Peyer's patch (tissue), 4 donors: ENCODE measurements around the gene KIF14. TPM values are rescaled to one million over a fixed set of nuclear protein-coding genes. Genes with fewer than 3 reads are reported as not detected.
"Not testable (repeated sequence)": the region's sequence is repeated elsewhere in the genome, so short reads cannot be mapped to it uniquely, and the experiment has no call there.

Source experiments
- DNase-seq, 3 donors: peaks; one replicate each; pipeline ENCODE4 v3.0.0-alpha.2; 2017 to 2019
- H3K27ac ChIP-seq, 4 donors: fragments of 200-600 bp; sonication (generic); one replicate each; pipeline ENCODE4 v1.5.1; 2016 to 2019
- H3K27me3 ChIP-seq, 2 donors: fragments of 200-600 bp; sonication (generic); one replicate each; pipeline ENCODE4 v1.5.1; 2019
- H3K36me3 ChIP-seq, 3 donors: fragments of 200-600 bp; sonication (generic); one replicate each; pipeline ENCODE4 v1.5.1; 2016 to 2019
- H3K4me1 ChIP-seq, 4 donors: fragments of 200-600 bp; sonication (generic); one replicate each; pipeline ENCODE4 v1.5.1; 2016 to 2019
- H3K4me3 ChIP-seq, 4 donors: fragments of 200-600 bp; sonication (generic); 1 replicate in 3 of 4; 2 replicates in 1 of 4; pipeline ENCODE4 v1.5.1; 2016 to 2019; ENCODE audit warnings: mild to moderate bottlenecking in 1 of 4
- H3K9me3 ChIP-seq, 4 donors: fragments of 200-600 bp; sonication (generic); one replicate each; pipeline ENCODE4 v1.5.1; 2016 to 2019; ENCODE audit warnings: mild to moderate bottlenecking in 1 of 4
- POLR2A ChIP-seq, 2 donors: fragments of 450-650 bp; IDR thresholded peaks; one replicate each; pipeline ENCODE4 v1.5.1; 2017; ENCODE audit warnings: antibody characterized with exemption in 2 of 2, mild to moderate bottlenecking in 2 of 2, moderate library complexity in 2 of 2
- total RNA-seq, 4 donors: library from RNA; depleted of rRNA; stranded (reverse); fragments of >200 nt; gene quantifications; one replicate each; pipeline ENCODE4 v1.1.0, GENCODE V29; 2016
- TF ChIP-seq, protein P1 (sequence below), 6 experiments: fragments of 450-650 bp in 4 of 6; fragments of 200-600 bp in 2 of 6; sonication (generic) in 1 of 6; IDR thresholded peaks; one replicate each; pipeline ENCODE4 v1.5.1; 2017 to 2019; ENCODE audit warnings: antibody characterized with exemption in 6 of 6, mild to moderate bottlenecking in 3 of 6, moderate library complexity in 1 of 6

KIF14 gene
- total RNA-seq, 4 donors from 2014 or later = 0.85 to 2.5 (median 1.1) TPM

DNA sequence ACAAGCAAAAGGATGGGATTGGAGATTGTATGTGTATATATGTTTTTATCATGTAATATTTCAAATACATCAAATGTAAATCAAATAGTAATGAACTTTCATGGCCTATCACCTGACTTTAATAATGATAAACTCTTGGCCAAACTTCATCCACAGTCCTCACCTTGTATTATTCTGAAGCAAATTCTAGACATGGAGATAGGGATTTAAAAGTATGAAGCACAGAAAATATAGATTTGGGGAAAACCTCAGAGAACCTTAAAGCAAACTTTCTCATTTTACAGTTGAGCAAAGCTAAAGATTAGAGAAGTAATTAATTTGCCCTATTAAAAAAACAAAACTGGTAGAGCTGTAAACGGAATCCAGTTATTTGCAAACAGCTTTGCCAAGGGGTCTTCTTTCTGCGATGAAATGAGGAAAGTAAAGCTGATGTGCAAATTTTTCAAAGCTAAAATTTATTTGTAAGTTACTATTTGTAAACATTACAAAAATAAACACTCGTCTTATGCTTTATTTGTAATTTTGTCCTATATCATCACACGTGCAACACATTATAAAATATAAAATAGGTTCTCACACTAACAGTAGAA, 19.9 kb upstream of the KIF14 start:
- H3K27ac ChIP-seq = no peak overlapping the region
- no peaks in the 10 kb centered on the region for H3K9me3 ChIP-seq
- no peak for DNase-seq
- no peak for TF ChIP-seq POLR2A (IDR thresholded peaks at IDR 0.05)
- TF ChIP-seq, protein P1, sequence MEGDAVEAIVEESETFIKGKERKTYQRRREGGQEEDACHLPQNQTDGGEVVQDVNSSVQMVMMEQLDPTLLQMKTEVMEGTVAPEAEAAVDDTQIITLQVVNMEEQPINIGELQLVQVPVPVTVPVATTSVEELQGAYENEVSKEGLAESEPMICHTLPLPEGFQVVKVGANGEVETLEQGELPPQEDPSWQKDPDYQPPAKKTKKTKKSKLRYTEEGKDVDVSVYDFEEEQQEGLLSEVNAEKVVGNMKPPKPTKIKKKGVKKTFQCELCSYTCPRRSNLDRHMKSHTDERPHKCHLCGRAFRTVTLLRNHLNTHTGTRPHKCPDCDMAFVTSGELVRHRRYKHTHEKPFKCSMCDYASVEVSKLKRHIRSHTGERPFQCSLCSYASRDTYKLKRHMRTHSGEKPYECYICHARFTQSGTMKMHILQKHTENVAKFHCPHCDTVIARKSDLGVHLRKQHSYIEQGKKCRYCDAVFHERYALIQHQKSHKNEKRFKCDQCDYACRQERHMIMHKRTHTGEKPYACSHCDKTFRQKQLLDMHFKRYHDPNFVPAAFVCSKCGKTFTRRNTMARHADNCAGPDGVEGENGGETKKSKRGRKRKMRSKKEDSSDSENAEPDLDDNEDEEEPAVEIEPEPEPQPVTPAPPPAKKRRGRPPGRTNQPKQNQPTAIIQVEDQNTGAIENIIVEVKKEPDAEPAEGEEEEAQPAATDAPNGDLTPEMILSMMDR (IDR thresholded peaks at IDR 0.05) = no peak
- H3K36me3 ChIP-seq = peaks cover 0 to 5% (median 0%) of the 10 kb centered on the region in 3 donors
- H3K4me1 ChIP-seq = no peaks in the 10 kb centered on the region
- H3K27me3 ChIP-seq = no peaks in the 10 kb centered on the region
- H3K4me3 ChIP-seq = no peak overlapping the region

DNA sequence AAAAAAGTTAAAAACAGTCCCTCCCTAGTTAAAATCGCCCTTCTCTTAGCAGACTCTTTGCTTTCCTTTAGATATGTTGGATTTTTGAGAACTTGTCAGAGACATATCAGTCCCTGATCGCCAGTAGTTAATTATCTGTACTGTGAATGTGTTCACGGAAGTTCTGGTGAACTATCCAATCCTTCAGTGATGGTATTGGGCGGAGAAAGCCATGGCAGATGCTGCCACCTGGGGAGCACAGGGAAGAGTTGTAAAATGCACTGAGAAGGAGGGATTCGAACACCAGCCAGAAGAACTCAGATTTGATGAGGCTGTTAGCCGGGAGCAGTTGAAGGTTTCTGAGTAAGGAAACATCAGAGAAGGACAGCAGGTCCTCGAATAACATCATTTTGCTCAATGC, 17.5 kb upstream of the KIF14 start:
- H3K9me3 ChIP-seq = no peaks in the 10 kb centered on the region
- H3K27ac ChIP-seq = no peak overlapping the region
- H3K4me1 ChIP-seq = no peaks in the 10 kb centered on the region
- TF ChIP-seq, protein P1 (IDR thresholded peaks at IDR 0.05) = no peak
- TF ChIP-seq POLR2A (IDR thresholded peaks at IDR 0.05) = no peak
- no peak for DNase-seq
- H3K4me3 ChIP-seq = no peak overlapping the region
- no peaks in the 10 kb centered on the region for H3K36me3 ChIP-seq
- H3K27me3 ChIP-seq = no peaks in the 10 kb centered on the region

DNA sequence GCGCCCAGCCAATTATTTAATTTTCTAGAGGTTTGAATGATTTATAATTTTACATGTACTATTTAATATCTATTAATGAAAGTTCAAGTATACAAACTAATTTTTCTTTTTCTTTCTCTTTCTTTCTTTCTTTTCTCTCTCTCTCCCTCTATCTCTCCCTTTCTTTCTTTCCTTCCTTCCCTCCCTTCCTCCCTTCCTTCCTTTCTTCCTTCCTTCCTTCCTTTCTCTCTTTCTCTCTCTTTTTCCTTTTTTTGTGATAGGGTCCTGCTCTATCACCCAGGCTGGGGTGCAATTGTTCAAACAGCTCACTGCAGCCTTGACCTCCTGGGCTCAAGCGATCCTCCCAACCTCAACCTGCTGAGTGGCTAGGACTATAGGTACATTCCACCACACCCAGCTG, 16.1 kb upstream of the KIF14 start:
- H3K36me3 ChIP-seq = no peaks in the 10 kb centered on the region
- no peak for DNase-seq
- no peak overlapping the region for H3K4me3 ChIP-seq
- H3K27ac ChIP-seq = no peak overlapping the region
- TF ChIP-seq, protein P1 (IDR thresholded peaks at IDR 0.05) = no peak
- no peak for TF ChIP-seq POLR2A (IDR thresholded peaks at IDR 0.05)
- no peaks in the 10 kb centered on the region for H3K4me1 ChIP-seq
- no peaks in the 10 kb centered on the region for H3K9me3 ChIP-seq
- no peaks in the 10 kb centered on the region for H3K27me3 ChIP-seq

DNA sequence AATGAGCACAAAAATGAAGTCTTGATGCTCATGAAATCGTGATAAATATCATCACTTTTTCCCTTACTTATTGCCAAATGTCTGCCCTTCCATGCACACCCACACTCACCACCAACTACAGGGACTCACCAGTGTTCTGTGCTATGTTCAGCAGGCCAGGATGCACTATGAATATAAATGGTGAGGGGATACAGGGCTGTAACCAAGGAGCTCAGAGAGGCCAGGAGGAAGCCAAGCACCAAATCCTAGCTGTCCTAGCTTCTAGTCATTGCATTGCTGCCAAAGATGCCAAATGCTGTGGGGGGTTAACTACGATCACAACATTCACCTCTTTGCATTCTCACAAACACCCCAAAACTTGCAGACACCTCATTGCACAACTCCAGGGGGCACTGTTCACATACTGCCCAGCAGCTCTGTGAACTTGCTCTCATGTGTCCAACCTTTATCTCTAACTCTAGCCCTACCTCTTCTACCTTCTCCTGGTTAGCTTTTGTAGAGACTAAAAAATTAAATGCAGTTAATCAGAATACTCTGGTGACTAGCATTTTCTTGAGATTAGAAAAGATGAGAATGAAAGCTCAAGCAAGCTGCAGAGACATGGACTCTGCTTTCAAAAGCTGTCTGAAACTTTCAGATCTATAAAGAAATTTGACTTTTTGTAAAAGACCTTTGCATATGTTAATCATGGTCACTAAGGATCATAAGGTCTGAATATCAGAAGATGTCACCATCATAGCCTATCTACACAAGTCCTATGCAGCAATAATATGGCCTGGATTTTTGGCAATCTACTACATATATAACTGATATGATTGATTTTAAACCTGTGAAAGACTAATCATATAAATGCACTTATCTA, 13.9 kb upstream of the KIF14 start:
- Histone ChIP-seq H3K4me3 (no peak overlapping the region), H3K9me3 (no peaks in the 10 kb centered on the region), H3K36me3 (no peaks in the 10 kb centered on the region), H3K27ac (no peak overlapping the region), H3K4me1 (no peaks in the 10 kb centered on the region), H3K27me3 (no peaks in the 10 kb centered on the region)
- TF ChIP-seq, protein P1 (IDR thresholded peaks at IDR 0.05) = no peak
- TF ChIP-seq POLR2A (IDR thresholded peaks at IDR 0.05) = no peak
- no peak for DNase-seq

DNA sequence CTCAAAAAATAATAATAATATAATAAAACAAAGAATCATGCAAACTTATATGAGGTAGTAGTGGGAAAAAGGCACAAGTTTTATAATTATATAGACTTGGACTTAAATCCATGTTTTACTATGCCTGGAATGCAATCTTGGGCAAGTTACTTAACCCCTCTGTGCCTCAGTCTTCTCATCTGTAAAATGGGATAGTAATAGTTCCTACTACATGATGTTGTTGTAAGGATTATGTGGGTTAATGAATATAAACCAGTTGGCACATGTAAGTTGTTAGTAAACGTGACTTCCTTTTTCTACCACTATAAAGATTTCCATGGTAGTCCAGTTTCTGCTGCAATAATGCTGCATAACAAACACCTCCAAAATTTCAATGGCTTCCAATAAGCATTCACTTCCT, 10.8 kb upstream of the KIF14 start:
- Histone ChIP-seq H3K9me3 (no peaks in the 10 kb centered on the region), H3K4me3 (no peak overlapping the region)

DNA sequence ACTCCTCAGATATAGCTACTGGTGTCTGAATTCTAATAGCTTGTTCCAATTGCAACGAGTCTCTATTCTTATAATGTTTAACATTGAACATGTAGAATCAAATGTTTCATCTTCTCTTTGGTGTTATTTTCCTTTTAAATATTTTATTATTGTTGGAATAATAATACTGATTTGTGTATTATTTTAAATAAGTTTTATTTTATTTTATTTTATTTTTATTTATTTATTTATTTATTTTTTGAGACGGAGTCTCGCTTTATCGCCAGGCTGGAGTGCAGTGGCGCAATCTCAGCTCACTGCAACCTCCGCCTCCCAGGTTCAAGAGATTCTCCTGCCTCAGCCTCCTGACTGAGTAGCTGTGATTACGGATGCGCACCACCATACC, 10.0 kb upstream of the KIF14 start:
- H3K9me3 ChIP-seq, H3K27me3 ChIP-seq, H3K4me1 ChIP-seq, H3K27ac ChIP-seq, H3K4me3 ChIP-seq, H3K36me3 ChIP-seq, DNase-seq: not testable (repeated sequence)

More for the DNA sequence above, 10.8 kb upstream of the KIF14 start:
- Histone ChIP-seq H3K27ac (no peak overlapping the region), H3K4me1 (no peaks in the 10 kb centered on the region), H3K36me3 (no peaks in the 10 kb centered on the region), H3K27me3 (no peaks in the 10 kb centered on the region)
- DNase-seq = no peak
- TF ChIP-seq, protein P1 (IDR thresholded peaks at IDR 0.05) = no peak
- TF ChIP-seq POLR2A (IDR thresholded peaks at IDR 0.05) = no peak
